GM21528 (cell line): Measurements from ENCODE around the gene MACROD1.
"Not testable (repeated sequence)": the region's sequence is repeated elsewhere in the genome, so short reads cannot be mapped to it uniquely, and the experiment has no call there.

ENCODE experiments used
- ATAC-seq: cut with Tn5 transposase; IDR thresholded peaks from one replicate; pipeline ENCODE4 v1.9.1; 2021; ENCODE audit warnings: mild to moderate bottlenecking, moderate library complexity; ENCODE audit not compliant: unreplicated experiment, low FRiP score

The MACROD1 gene

GRCh38 chr11:63979426-63979825 is 186.5 kb downstream of the MACROD1 start:
- ATAC-seq: no peak

DNA sequence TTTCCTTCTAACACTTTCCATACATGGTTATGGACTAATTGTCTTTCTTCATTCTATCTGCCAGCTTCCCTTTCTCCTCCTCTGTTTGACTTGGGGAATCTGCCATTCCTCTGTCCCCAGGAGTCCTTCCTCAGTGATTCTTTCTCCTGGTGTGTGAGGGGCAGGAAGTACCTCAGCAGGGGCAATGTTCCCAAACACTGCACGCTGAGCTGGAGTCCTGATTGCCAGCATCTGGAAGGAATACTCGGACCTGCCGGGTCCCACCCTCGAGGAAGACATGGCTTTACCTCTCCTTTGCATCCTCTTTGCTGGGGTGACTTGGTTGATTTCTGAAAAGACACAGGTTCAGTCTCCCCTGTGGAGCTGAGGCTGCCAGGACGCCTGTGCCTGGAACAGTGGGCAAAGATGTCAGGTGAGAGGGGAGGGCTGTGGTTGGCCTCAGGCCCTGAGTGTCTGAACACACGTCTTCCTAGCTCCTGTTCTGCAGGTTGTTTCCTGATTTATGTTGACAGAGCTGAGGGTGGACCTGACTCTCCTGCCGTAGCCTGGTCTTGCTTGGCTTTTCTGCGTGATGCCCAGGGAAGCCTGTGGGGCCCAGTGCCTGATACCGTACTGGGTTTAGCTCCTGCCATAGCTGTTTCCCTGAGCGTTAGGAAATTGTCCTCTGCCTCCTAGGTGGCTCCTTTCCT is 187.2 kb downstream of the MACROD1 start:
- no peak for ATAC-seq

GRCh38 chr11:63974259-63975143 is 191.4 kb downstream of the MACROD1 start, which contains the start of gene COX8A:
COX8A (plus strand) TSS chr11:63974620; CDS start chr11:63974681, 61 bp downstream.
- peak; percentile 92 for ATAC-seq

- ATAC-seq: not testable (repeated sequence)
Observed at GRCh38 chr11:63973912-63974258, 192.0 kb downstream of the MACROD1 start.

DNA sequence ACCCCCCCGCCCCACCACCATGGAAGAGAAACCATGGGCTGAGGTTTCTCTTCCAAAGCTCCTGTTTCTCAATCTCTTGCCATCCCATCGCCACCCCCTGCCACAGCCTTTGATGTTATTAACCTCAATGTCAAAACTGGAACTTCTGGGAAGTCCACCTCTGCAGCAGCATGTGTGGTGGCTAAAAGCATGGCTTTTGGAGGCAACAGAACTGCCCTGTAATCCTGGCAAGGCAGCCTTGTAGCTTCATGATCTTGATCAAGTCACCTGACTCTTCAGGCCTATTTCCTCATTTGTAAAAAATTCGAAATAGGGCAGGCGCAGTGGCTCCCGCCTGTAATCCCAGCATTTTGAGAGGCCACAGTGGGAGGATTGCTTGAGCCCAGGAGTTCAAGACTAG is 195.0 kb downstream of the MACROD1 start:
- ATAC-seq: no peak

DNA sequence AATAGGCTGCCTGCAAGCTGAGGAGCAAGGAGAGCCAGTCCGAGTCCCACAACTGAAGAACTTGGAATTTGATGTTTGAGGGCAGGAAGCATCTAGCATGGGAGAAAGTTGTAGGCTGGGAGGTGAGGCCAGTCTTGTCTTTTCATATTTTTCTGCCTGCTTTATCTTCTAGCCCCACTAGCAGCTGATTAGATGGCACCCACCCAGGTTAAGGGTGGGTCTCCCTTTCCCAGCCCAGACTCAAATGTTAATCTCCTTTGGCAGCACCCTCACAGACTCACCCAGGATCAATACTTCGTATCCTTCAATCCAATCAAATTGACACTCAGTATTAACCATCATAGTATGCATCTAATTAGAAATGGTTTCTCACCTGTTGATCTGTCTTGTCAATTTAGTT is 196.5 kb downstream of the MACROD1 start:
- no peak for ATAC-seq

GRCh38 chr11:63966444-63966843 is 199.5 kb downstream of the MACROD1 start:
- ATAC-seq: no peak

DNA sequence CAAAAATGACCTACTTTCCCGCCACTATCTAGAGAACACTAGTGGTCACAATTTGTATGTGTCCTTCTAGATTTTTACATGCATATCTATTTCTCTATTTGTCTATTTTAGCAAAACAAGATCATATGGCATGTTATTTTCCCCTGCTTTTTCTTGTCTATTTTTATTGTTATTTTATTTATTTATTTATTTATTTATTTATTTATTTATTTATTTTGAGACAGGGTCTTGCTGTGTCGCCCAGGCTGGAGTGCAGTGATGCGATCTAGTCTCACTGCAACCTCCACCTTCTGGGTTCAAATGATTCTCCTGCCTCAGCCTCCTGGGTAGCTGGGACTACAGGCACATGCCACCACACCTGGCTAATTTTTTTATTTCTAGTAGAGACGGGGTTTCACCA is 202.0 kb downstream of the MACROD1 start:
- not testable (repeated sequence) for ATAC-seq

- no peak for ATAC-seq
Observed at GRCh38 chr11:63961608-63962412, 204.1 kb downstream of the MACROD1 start.

DNA sequence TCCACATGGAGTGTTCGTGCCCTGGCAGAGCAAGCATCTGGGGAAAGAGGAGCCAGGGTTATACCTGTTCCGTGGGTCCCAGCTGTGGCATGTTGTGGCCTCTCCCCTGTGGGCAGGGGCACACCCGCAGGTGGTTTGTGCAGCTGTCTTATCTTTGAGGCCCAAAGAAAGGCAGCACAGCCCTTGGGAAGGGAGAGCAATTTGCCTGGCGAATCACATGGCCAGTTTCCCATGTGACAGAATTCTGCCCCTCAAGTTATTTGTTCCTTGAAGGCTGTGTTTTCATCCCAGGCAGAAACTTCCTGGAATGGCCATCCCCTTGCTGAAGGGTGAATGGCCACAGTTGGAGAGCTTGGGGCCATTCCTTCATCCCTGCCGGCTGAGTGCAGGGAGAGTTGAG is 207.9 kb downstream of the MACROD1 start:
- ATAC-seq: no peak

- ATAC-seq: no peak
Observed at GRCh38 chr11:63952570-63952969, 213.3 kb downstream of the MACROD1 start.

- ATAC-seq: no peak
Observed at GRCh38 chr11:63951779-63952536, 214.0 kb downstream of the MACROD1 start.
